Effector memory CD8-positive, alpha-beta T cell (primary cell): ENCODE measurements around the gene RAP1GDS1.
"Not testable (repeated sequence)": the region's sequence is repeated elsewhere in the genome, so short reads cannot be mapped to it uniquely, and the experiment has no call there.

ENCODE experiments used
- ATAC-seq: fragments of 150-1000 bp; cut with Tn5 transposase; replicated peaks from 2 replicates; pipeline ENCODE4 v1.10.0; 2021; ENCODE audit warnings: mild to moderate bottlenecking, moderate library complexity
- DNase-seq, 3 experiments: peaks; one replicate each; pipeline ENCODE4 v3.0.0; 2021
- H3K27ac Mint-ChIP-seq, 2 donors: one replicate each; pipeline ENCODE4 v1.8.0; 2022; ENCODE audit warnings: mild to moderate bottlenecking in 2 of 2, mixed read lengths in 2 of 2, moderate library complexity in 2 of 2
- H3K27me3 Mint-ChIP-seq, 2 donors: one replicate each; pipeline ENCODE4 v1.8.0; 2022; ENCODE audit warnings: mixed read lengths in 2 of 2
- H3K36me3 Mint-ChIP-seq: one replicate; pipeline ENCODE4 v1.8.0; 2022; ENCODE audit warnings: mild to moderate bottlenecking, moderate library complexity, mixed read lengths; ENCODE audit not compliant: insufficient read depth
- H3K4me1 Mint-ChIP-seq, 2 donors: one replicate each; pipeline ENCODE4 v1.8.0; 2022; ENCODE audit warnings: low read depth in 2 of 2, mixed read lengths in 2 of 2
- H3K4me3 Mint-ChIP-seq, 2 donors: one replicate each; pipeline ENCODE4 v1.8.0; 2022; ENCODE audit warnings: mild to moderate bottlenecking in 2 of 2, mixed read lengths in 2 of 2, moderate library complexity in 2 of 2
- H3K9me3 Mint-ChIP-seq, 2 donors: one replicate each; pipeline ENCODE4 v1.8.0; 2022; ENCODE audit warnings: mixed read lengths in 2 of 2

Gene RAP1GDS1

DNA sequence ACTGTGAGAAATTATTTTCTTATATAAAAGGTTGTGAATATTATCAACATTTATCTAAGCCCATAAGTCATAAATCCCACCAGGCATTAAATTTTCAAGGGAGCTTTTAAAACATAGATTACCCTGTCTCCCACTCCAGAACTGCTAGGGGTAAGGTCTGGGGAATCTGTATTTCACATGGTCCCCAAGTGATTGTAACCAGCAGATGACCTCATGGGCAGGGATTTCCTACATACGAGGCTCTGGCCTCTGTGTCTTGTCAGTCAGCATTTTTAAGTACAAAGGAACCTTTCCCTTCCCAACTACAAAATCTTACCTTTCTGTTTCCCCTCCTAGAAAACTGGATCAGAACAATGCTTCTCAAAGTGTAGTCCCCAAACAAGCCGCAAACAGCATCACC lies 208.6 kb downstream of the RAP1GDS1 start:
- Mint-ChIP-seq H3K27me3 (no peaks in the 10 kb centered on the region), H3K4me1 (peaks cover 21 to 30% of the 10 kb centered on the region in 2 donors), H3K9me3 (no peaks in the 10 kb centered on the region), H3K36me3 (peaks cover 16% of the 10 kb centered on the region), H3K4me3 (no peak overlapping the region), H3K27ac (peak overlapping the region; percentile 19 to 29)
- no peak for ATAC-seq
- no peak for DNase-seq

DNA sequence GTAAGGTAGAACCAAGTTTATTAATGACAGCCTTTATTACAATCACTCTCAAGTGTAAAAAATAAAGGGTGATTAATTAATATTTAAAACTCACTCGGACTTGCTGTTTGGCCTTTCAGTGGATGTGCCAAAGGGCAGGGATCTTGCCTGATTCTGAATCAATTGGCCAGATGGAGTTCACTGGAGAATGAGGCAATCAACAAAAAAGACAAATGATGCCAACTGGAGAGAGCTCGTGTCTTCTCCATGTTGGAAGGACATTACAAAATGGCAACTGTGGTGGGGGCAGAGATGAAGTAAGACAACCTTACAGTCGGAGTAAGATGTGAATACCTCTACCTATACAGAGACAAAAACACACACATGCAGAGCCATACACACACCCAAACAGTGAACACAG lies 209.2 kb downstream of the RAP1GDS1 start:
- ATAC-seq (no peak), DNase-seq (no peak)
- no peaks in the 10 kb centered on the region for H3K9me3 Mint-ChIP-seq
- no peaks in the 10 kb centered on the region for H3K27me3 Mint-ChIP-seq
- H3K4me1 Mint-ChIP-seq = peaks cover 21 to 30% of the 10 kb centered on the region in 2 donors
- H3K36me3 Mint-ChIP-seq = peaks cover 18% of the 10 kb centered on the region
- H3K4me3 Mint-ChIP-seq = peak overlapping the region in 1 of 2 donors; percentile 29
- H3K27ac Mint-ChIP-seq = peak overlapping the region; percentile 2 to 19

DNA sequence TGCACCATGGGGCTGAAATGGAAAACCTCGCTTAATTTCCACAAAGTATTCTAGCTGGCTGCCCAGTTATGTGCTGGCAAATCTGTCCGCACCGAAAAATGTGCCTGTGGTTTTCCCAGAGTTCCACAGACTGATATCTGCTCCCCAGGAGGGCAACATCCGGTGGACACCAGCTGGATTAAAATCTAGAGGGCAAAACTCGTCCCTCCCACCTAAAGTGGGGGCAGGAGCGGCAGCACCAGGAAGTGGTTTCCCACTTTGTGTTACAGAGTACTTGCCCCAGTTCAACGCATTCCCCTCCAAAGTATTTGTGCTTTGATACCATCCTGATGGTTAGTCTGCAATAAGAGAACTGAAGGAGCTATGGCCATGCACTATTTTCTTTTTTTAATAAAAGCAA lies 209.6 kb downstream of the RAP1GDS1 start:
- peaks cover 22% of the 10 kb centered on the region for H3K36me3 Mint-ChIP-seq
- no peak for DNase-seq
- H3K27ac Mint-ChIP-seq = peak overlapping the region; percentile 2 to 58
- H3K4me3 Mint-ChIP-seq = peak overlapping the region; percentile 29 to 38
- no peaks in the 10 kb centered on the region for H3K27me3 Mint-ChIP-seq
- ATAC-seq = no peak
- H3K9me3 Mint-ChIP-seq = no peaks in the 10 kb centered on the region
- peaks cover 21 to 30% of the 10 kb centered on the region in 2 donors for H3K4me1 Mint-ChIP-seq

DNA sequence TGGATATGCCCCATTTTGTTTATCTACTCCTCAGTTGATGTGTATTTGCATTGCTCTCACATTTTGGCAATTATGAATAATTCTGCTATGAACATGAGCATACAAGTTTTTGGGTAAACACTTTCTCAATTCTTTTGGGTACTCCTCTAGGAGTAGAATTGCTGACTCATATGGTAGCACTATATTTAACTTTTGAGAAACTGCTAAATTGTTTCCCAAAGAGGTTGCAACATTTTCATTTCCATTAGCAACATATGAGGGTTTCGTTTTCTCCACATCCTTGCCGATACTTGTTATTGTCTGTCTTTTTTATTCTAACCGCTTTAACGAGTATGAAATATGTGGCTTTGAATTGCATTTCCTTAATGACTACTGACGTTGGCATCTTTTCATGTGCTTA lies 211.9 kb downstream of the RAP1GDS1 start:
- Mint-ChIP-seq H3K9me3 (no peaks in the 10 kb centered on the region), H3K27me3 (no peaks in the 10 kb centered on the region), H3K4me1 (peaks cover 15 to 21% of the 10 kb centered on the region in 2 donors), H3K36me3 (peaks cover 24% of the 10 kb centered on the region), H3K27ac (no peak overlapping the region), H3K4me3 (no peak overlapping the region)
- no peak for DNase-seq
- ATAC-seq = no peak

DNA sequence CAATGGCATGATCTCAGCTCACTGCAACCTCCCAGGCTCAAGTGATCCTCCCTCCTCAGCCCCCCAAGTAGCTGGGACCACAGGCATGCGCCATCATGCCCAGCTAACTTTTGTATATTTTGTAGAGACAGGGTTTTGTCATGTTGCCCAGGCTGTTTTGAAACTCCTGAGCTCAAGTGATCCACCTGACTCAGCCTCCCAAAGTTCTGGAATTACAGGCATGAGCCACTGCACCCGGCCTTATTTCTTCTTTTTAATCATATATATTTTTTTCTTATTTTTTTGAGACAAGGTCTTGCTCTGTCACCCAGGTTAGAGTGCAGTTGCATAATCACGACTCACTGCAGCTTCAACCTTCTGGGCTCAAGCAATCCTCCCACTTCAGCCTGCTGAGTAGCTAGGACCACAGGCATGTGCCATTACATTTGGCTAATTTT lies 213.2 kb downstream of the RAP1GDS1 start:
- no peak overlapping the region for H3K4me3 Mint-ChIP-seq
- H3K4me1 Mint-ChIP-seq = peaks cover 15 to 16% of the 10 kb centered on the region in 2 donors
- H3K36me3 Mint-ChIP-seq = peaks cover 24% of the 10 kb centered on the region
- no peaks in the 10 kb centered on the region for H3K27me3 Mint-ChIP-seq
- DNase-seq = no peak
- H3K27ac Mint-ChIP-seq = no peak overlapping the region
- no peaks in the 10 kb centered on the region for H3K9me3 Mint-ChIP-seq
- no peak for ATAC-seq

DNA sequence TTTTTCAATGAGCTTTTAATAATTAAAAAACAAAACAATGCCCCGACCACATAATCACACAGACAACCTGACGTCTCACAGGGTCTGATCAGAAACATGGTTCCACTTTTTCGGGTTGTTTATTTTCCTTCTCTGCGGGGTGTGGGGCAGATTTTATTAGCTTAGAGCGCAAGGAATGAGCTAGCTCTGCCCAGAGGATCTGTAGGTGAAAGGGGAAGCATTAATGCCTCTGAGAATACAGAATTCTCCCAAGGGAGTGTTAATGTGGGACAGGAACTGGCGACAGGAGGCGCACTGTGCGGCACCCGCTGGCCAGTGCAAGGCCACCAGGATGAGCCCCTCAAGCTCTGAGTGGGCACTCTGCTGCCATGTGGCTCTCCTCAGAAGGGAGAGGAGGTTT lies 215.7 kb downstream of the RAP1GDS1 start:
- H3K36me3 Mint-ChIP-seq = peaks cover 18% of the 10 kb centered on the region
- no peak overlapping the region for H3K4me3 Mint-ChIP-seq
- H3K27ac Mint-ChIP-seq = no peak overlapping the region

DNA sequence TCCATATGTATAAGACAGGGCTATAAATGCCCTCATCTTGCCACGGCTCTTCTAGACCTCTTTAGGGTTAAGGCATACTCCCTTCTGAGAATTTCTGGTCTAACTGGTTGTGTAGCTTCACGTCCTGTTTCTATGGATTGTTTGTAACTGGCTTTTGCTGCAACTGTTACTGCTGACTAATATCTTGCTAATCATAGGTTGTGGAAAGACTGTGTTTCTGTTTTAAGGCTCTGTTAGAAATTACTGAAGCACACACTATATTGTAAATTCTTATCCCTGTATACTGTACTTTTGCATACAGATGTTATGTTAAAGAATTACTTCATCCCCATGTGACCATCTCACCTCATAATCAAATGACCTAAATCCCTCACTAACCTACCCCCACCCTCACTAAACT lies 218.4 kb downstream of the RAP1GDS1 start:
- H3K4me1 Mint-ChIP-seq = peaks cover 10 to 28% of the 10 kb centered on the region in 2 donors
- H3K4me3 Mint-ChIP-seq, DNase-seq, H3K27ac Mint-ChIP-seq, H3K9me3 Mint-ChIP-seq, ATAC-seq, H3K27me3 Mint-ChIP-seq: not testable (repeated sequence)
- H3K36me3 Mint-ChIP-seq = peaks cover 11% of the 10 kb centered on the region

More for the DNA sequence above, 215.7 kb downstream of the RAP1GDS1 start:
- Mint-ChIP-seq H3K27me3 (no peaks in the 10 kb centered on the region), H3K4me1 (peaks cover 4 to 5% of the 10 kb centered on the region in 2 donors), H3K9me3 (no peaks in the 10 kb centered on the region)
- ATAC-seq (no peak), DNase-seq (no peak)

DNA sequence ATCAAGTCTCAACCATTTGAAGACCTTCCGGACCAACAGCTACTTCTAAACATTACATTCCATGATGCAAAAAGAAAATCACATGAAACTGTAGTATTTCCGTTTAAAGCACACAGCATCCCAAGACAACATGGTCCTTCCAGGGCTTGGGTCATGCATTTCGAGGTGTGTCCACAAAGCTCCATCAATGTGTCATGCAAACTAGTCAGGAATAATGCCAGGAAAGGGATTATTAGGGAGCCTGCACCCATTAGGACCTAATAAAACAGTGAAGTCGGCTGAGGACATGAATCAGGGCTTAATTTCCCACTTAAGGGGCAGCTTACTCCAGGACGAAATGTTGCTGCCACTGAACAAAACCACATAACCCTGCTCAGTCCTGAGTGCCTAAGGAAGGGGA lies 219.4 kb downstream of the RAP1GDS1 start:
- Mint-ChIP-seq H3K27ac (no peak overlapping the region), H3K4me3 (no peak overlapping the region), H3K4me1 (peaks cover 13 to 34% of the 10 kb centered on the region in 2 donors), H3K9me3 (no peaks in the 10 kb centered on the region), H3K36me3 (peaks cover 7% of the 10 kb centered on the region), H3K27me3 (no peaks in the 10 kb centered on the region)
- DNase-seq (no peak), ATAC-seq (no peak)

DNA sequence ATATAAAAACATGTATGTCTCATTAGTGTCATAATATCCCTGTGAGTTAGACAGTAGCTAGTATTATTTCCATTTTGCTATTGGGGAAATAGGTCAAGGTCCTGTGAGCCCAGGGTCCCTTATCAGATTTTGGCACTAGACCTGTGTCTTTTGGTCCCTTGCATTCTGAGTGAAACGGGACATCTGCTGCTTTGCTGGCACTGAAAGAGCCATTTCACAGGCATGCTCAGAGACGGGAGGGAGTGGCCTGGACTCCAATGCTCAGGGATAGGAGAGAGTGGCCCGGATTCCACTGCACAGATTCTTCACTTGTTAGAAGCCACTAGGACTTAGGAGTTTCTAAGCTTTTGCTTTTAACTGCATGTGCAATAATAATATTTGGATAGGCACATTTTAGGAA lies 220.0 kb downstream of the RAP1GDS1 start:
- Mint-ChIP-seq H3K4me3 (no peak overlapping the region), H3K27ac (no peak overlapping the region), H3K4me1 (peaks cover 16 to 34% of the 10 kb centered on the region in 2 donors), H3K36me3 (peaks cover 5% of the 10 kb centered on the region), H3K9me3 (no peaks in the 10 kb centered on the region), H3K27me3 (no peaks in the 10 kb centered on the region)
- DNase-seq (no peak), ATAC-seq (no peak)

DNA sequence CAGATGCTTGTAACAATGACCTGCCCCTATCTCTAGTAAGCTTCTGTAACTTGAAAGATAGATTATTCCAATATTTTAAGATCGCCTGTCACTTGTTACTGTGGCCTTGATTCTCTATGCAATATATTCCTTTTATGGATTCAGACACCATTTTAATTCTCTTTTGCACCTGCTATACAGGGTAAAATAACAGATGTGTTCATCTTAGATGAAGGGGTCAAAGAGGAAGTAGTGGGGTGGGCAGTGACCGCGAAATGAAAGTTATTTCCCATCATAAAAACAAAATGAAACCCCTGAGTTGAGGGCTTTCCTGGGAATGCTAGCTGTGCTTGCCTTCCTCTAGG lies 221.3 kb downstream of the RAP1GDS1 start:
- no peaks in the 10 kb centered on the region for H3K9me3 Mint-ChIP-seq
- no peak overlapping the region for H3K4me3 Mint-ChIP-seq
- ATAC-seq (no peak), DNase-seq (no peak)
- H3K4me1 Mint-ChIP-seq = peaks cover 16 to 42% of the 10 kb centered on the region in 2 donors
- H3K27me3 Mint-ChIP-seq = no peaks in the 10 kb centered on the region
- H3K27ac Mint-ChIP-seq = peak overlapping the region; percentile 54 to 84
- no peaks in the 10 kb centered on the region for H3K36me3 Mint-ChIP-seq

DNA sequence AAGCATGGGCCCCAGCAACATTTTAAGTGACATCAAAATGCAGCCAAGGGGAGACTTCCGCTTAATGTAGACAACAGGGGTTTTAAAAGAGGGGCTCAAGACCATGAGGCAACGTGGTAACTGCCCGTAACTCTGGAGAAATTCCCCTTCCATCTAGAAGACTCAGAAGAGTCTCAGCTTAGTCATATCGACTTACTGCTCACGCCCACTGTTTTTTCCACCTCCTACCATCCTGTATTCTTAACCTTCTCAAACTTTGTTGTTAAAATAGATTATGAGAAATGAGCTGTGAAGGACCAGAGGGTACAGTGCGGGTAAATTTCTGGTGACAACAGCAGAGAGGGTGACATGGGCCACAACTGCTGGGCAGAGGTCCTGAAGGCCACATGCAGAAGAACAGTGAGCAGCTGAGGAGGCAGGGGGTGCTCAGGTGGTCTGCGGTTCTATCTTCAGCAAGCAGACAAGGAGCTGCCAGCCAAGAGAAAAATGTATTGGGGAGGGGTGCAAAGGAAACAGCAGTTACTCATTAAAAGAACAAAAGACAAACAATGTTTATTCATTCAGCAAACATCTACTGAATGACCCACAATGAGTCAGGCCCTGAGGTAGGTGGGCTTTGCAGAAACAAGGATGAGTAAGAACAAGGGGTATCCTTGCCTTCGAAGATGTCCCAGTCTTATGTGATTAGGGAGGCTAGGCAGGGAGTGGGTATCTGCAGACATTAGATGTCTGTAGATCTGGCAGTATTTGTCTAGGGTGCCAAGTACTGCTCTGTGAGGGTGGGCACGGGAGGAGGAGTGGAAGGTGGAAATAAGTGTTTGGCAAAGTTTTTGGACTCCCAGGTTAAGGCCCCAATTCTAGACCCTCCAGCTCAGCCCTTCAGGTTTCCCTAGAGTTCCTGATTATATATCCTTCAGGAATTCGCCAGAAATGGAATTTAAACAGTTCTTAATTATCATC lies 221.9 kb downstream of the RAP1GDS1 start:
- ATAC-seq = no peak
- Mint-ChIP-seq H3K36me3 (no peaks in the 10 kb centered on the region), H3K27me3 (no peaks in the 10 kb centered on the region), H3K9me3 (no peaks in the 10 kb centered on the region), H3K4me3 (no peak overlapping the region), H3K4me1 (peaks cover 16 to 42% of the 10 kb centered on the region in 2 donors), H3K27ac (peak overlapping the region; percentile 54 to 84)
- no peak for DNase-seq

DNA sequence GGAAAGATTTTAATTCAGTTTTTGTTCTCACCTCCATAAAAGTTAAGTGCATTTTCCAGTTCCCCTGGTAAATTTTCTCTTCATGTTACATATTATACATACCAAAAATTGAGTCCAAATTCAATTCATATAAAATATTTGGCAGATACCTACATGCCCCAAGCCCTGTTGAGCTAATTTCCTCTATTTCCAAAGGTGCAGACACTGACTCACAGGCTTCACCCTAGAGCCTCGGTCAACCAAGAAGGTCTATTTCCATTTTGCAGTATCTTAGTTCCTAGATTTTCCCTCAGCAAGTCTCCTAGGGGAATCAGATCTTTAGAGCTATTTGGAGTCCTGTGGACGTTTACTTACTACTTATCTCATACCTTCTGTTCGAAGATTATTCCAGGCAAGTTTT lies 222.8 kb downstream of the RAP1GDS1 start:
- peaks cover 16 to 42% of the 10 kb centered on the region in 2 donors for H3K4me1 Mint-ChIP-seq
- DNase-seq (no peak), ATAC-seq (no peak)
- H3K36me3 Mint-ChIP-seq = no peaks in the 10 kb centered on the region
- no peaks in the 10 kb centered on the region for H3K9me3 Mint-ChIP-seq
- peak overlapping the region in 1 of 2 donors; percentile 54 for H3K27ac Mint-ChIP-seq
- H3K27me3 Mint-ChIP-seq = no peaks in the 10 kb centered on the region
- no peak overlapping the region for H3K4me3 Mint-ChIP-seq

DNA sequence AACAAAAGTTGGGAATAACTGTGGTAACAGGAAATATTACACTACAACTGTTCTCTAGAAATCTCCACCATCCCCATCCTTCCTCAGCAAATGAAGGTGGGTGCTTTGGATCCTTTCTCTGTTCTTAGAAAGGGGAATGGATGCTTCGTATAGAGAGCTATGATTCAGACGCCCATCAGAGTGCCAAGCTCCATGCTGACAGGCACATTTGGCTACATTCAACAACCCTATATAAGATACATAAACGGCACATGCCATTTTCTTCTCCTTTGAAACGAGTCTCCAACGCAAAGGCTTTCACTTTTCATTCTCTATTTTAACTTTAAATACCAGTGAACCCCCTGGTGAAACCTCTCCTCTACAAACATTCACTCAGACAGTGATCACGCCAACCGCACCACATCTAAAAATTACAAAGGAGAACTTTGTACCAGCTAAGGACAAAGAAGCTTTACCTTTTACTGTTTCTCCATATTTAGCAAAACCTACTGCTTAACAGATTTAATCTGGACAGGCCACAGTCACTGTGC lies 224.7 kb downstream of the RAP1GDS1 start:
- DNase-seq = no peak
- Mint-ChIP-seq H3K36me3 (no peaks in the 10 kb centered on the region), H3K4me1 (peaks cover 16 to 42% of the 10 kb centered on the region in 2 donors), H3K27me3 (no peaks in the 10 kb centered on the region), H3K9me3 (no peaks in the 10 kb centered on the region), H3K4me3 (no peak overlapping the region), H3K27ac (peak overlapping the region in 1 of 2 donors; percentile 46)
- ATAC-seq = no peak

DNA sequence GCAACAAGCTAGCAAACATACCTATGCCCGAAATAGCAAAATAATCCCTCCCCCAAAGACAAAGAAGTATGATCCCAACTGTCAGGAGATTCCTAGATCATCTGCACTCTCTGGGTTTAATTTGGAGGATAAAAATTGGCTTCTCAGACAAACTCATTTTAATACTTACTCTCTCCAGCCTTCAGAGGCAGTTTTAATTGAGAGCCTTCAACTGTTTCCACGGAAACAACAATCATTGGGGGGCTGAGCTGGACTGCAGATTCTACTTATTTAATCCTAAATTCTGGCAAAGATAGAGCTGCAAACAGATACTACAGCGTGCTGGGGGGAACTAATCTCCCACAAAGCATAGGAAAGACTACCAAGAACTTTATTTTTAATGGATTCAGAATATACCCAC lies 229.1 kb downstream of the RAP1GDS1 start:
- H3K4me3 Mint-ChIP-seq = no peak overlapping the region
- no peak for DNase-seq
- H3K4me1 Mint-ChIP-seq = peaks cover 10 to 13% of the 10 kb centered on the region in 2 donors
- no peak overlapping the region for H3K27ac Mint-ChIP-seq
- no peaks in the 10 kb centered on the region for H3K9me3 Mint-ChIP-seq
- no peaks in the 10 kb centered on the region for H3K27me3 Mint-ChIP-seq
- H3K36me3 Mint-ChIP-seq = no peaks in the 10 kb centered on the region
- ATAC-seq = no peak
